EH (cell line): ENCODE results near the gene INTS15.
"Not testable (repeated sequence)": the region's sequence is repeated elsewhere in the genome, so short reads cannot be mapped to it uniquely, and the experiment has no call there.

Source experiments
- DNase-seq: peaks from one replicate; pipeline ENCODE4 v3.0.0-alpha.2; 2015; ENCODE audit warnings: low read depth

INTS15 gene

GRCh38 chr7:6577369-6578113 lies 12.3 kb upstream of the INTS15 start, which contains the start of gene ZDHHC4:
Gene ZDHHC4 (plus strand): TSS chr7:6577454. CDS start chr7:6580562, 3,108 bp downstream.
- DNase-seq: peak; percentile 89

- peak; percentile 26 for DNase-seq
Measured at GRCh38 chr7:6578114-6579084, 11.4 kb upstream of the INTS15 start.

- peak; percentile 63 for DNase-seq
Measured at GRCh38 chr7:6579446-6579845, 10.4 kb upstream of the INTS15 start.

- not testable (repeated sequence) for DNase-seq
Measured at GRCh38 chr7:6585746-6586432, 3.9 kb upstream of the INTS15 start.

GRCh38 chr7:6588566-6588965 lies 1.3 kb upstream of the INTS15 start:
- no peak for DNase-seq

GRCh38 chr7:6589151-6589828 lies 531 bp upstream of the INTS15 start:
- DNase-seq: no peak

GRCh38 chr7:6590645-6591110 lies 857 bp downstream of the INTS15 start:
- no peak for DNase-seq

GRCh38 chr7:6600093-6600492 lies 10.3 kb downstream of the INTS15 start:
- DNase-seq: no peak

GRCh38 chr7:6604458-6604857 lies 14.6 kb downstream of the INTS15 start:
- DNase-seq: no peak

GRCh38 chr7:6606866-6607583 lies 17.2 kb downstream of the INTS15 start:
- no peak for DNase-seq

GRCh38 chr7:6607651-6608051 lies 17.8 kb downstream of the INTS15 start:
- DNase-seq: no peak

GRCh38 chr7:6608081-6608480 lies 18.3 kb downstream of the INTS15 start:
- no peak for DNase-seq

GRCh38 chr7:6608794-6609193 lies 19.0 kb downstream of the INTS15 start:
- DNase-seq: no peak

- DNase-seq: no peak
Measured at GRCh38 chr7:6612819-6613218, 23.0 kb downstream of the INTS15 start.

- DNase-seq: no peak
Measured at GRCh38 chr7:6613706-6614105, 23.9 kb downstream of the INTS15 start.

GRCh38 chr7:6614953-6615722 lies 25.3 kb downstream of the INTS15 start, which contains the start of gene ZNF853:
Gene ZNF853 (plus strand): TSS chr7:6615610. CDS start chr7:6616175, 565 bp downstream.
- no peak for DNase-seq

GRCh38 chr7:6615723-6616555 lies 26.1 kb downstream of the INTS15 start:
- DNase-seq: no peak

GRCh38 chr7:6616854-6617643 lies 27.2 kb downstream of the INTS15 start:
- no peak for DNase-seq
